ENCODE results near the gene OLIG1. TPM values are rescaled to one million over a fixed set of nuclear protein-coding genes. Genes with fewer than 3 reads are reported as not detected.

OLIG1 gene, protein sequence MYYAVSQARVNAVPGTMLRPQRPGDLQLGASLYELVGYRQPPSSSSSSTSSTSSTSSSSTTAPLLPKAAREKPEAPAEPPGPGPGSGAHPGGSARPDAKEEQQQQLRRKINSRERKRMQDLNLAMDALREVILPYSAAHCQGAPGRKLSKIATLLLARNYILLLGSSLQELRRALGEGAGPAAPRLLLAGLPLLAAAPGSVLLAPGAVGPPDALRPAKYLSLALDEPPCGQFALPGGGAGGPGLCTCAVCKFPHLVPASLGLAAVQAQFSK
- not detected for total RNA-seq

DNA sequence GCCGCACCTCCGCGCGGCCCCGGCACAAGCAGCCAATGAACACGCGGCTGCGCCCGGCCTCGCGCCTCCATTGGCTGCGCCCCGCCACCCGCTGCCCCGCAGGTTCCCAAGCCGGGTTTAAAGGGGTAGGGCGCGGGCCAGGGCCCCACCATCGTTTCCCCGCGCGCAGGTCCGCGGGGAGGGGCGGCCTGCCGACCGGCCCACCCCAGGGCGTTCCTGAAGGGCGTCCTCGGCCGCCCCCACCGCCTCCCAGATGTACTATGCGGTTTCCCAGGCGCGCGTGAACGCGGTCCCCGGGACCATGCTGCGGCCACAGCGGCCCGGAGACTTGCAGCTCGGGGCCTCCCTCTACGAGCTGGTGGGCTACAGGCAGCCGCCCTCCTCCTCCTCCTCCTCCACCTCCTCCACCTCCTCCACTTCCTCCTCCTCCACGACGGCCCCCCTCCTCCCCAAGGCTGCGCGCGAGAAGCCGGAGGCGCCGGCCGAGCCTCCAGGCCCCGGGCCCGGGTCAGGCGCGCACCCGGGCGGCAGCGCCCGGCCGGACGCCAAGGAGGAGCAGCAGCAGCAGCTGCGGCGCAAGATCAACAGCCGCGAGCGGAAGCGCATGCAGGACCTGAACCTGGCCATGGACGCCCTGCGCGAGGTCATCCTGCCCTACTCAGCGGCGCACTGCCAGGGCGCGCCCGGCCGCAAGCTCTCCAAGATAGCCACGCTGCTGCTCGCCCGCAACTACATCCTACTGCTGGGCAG, at the start of gene OLIG1:
Gene OLIG1, plus strand, starts transcription at position 148 of the 750 bp plus-strand sequence. Its CDS starts 106 bp downstream, at position 254.
- DNase-seq (ENCODE audit: low spot score): no peak
- H3K4me1 ChIP-seq: peaks cover 0 to 26% of the 10 kb centered on the region in 2 donors
- TF ChIP-seq, protein P1, sequence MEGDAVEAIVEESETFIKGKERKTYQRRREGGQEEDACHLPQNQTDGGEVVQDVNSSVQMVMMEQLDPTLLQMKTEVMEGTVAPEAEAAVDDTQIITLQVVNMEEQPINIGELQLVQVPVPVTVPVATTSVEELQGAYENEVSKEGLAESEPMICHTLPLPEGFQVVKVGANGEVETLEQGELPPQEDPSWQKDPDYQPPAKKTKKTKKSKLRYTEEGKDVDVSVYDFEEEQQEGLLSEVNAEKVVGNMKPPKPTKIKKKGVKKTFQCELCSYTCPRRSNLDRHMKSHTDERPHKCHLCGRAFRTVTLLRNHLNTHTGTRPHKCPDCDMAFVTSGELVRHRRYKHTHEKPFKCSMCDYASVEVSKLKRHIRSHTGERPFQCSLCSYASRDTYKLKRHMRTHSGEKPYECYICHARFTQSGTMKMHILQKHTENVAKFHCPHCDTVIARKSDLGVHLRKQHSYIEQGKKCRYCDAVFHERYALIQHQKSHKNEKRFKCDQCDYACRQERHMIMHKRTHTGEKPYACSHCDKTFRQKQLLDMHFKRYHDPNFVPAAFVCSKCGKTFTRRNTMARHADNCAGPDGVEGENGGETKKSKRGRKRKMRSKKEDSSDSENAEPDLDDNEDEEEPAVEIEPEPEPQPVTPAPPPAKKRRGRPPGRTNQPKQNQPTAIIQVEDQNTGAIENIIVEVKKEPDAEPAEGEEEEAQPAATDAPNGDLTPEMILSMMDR (IDR thresholded peaks at IDR 0.05): no peak
- H3K27me3 ChIP-seq: peaks cover 16 to 19% of the 10 kb centered on the region in 2 donors
- no peak within 1 kb of the TSS for H3K27ac ChIP-seq
- H3K4me3 ChIP-seq: peak within 1 kb of the TSS; percentile 28 to 50
- peaks cover 0 to 5% of the 10 kb centered on the region in 2 donors for H3K9me3 ChIP-seq
- no peaks in the 10 kb centered on the region for H3K36me3 ChIP-seq

DNA sequence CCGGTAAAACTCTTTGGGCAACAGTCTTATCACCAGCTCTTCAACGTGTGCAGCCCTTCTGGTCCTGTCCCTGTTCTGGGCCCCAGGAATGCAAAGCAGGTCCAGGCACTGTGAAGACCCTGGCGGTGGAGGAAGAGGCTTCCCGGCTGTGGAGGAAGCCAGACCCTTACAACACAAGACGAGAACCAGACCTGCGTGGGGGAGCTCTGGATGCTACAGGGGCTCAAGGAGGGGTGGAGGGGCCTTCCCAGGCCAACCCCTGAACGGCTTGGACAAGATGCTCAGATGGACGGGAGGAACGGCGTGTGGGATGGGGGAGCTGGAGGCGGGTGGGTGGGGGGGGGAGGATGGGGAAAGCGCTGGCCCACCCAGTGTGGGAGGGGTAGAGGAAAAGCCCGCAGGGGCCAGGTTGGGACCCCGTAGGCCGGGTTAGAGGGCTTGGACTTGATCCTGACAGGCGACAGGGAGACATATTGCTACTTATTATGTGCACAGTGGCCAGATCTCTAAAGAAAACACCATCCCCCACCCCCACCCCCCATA, 49.3 kb upstream of the OLIG1 start:
- H3K4me3 ChIP-seq: no peak overlapping the region

DNA sequence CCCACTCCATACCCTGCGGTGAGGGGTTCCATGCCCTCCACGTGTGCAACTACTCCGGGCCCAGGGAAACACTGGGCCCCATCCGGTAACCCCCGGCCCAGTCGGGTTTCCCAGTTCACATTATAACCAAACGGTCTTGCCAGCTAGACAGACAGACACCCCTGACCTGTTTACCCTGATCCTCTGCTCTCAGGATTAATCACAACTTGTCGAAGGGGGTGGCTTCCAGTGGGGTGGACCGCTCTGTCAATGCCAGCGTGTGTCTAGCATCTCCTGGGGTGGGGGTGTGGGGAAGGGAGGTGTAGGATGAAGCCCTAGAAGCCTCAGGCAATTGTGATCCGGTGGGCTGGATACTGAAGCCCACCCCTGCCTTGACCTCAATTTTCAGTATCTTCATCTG, 48.8 kb upstream of the OLIG1 start:
- H3K27me3 ChIP-seq: peaks cover 36 to 61% of the 10 kb centered on the region in 2 donors
- H3K4me1 ChIP-seq: peaks cover 0 to 39% of the 10 kb centered on the region in 2 donors
- no peaks in the 10 kb centered on the region for H3K9me3 ChIP-seq
- no peak for DNase-seq (ENCODE audit: low spot score)
- TF ChIP-seq, protein P1 (IDR thresholded peaks at IDR 0.05): no peak
- H3K36me3 ChIP-seq: no peaks in the 10 kb centered on the region
- H3K4me3 ChIP-seq: no peak overlapping the region
- H3K27ac ChIP-seq: no peak overlapping the region

More for the DNA sequence above, 49.3 kb upstream of the OLIG1 start:
- TF ChIP-seq, protein P1 (IDR thresholded peaks at IDR 0.05): no peak
- no peak overlapping the region for H3K27ac ChIP-seq
- H3K4me1 ChIP-seq: peaks cover 0 to 34% of the 10 kb centered on the region in 2 donors
- no peaks in the 10 kb centered on the region for H3K9me3 ChIP-seq
- no peak for DNase-seq (ENCODE audit: low spot score)
- no peaks in the 10 kb centered on the region for H3K36me3 ChIP-seq
- peaks cover 31 to 57% of the 10 kb centered on the region in 2 donors for H3K27me3 ChIP-seq

DNA sequence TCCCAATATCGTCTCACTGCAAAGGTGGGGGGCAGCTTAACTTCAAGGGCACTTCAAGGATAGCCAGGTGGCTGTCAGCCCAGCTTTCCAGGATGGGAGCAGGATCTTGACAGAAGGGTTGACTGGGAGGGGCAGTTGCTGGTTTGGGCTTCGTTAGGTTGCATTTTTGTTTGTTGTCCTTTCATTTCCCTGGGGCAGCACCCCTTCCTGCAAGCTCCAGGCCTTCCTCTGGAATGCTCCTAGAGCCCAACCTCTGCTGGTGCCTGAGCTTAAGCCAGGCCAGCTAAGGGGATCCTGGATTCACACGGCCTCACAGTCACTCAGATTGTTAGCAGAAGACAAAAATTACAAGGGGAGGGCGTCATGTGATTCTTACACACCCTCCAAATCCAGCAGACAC, 48.3 kb upstream of the OLIG1 start:
- H3K27me3 ChIP-seq: peaks cover 40 to 66% of the 10 kb centered on the region in 2 donors
- H3K4me1 ChIP-seq: peaks cover 0 to 44% of the 10 kb centered on the region in 2 donors
- TF ChIP-seq, protein P1 (IDR thresholded peaks at IDR 0.05): no peak
- H3K4me3 ChIP-seq: no peak overlapping the region
- H3K9me3 ChIP-seq: no peaks in the 10 kb centered on the region
- no peaks in the 10 kb centered on the region for H3K36me3 ChIP-seq
- H3K27ac ChIP-seq: no peak overlapping the region
- no peak for DNase-seq (ENCODE audit: low spot score)

DNA sequence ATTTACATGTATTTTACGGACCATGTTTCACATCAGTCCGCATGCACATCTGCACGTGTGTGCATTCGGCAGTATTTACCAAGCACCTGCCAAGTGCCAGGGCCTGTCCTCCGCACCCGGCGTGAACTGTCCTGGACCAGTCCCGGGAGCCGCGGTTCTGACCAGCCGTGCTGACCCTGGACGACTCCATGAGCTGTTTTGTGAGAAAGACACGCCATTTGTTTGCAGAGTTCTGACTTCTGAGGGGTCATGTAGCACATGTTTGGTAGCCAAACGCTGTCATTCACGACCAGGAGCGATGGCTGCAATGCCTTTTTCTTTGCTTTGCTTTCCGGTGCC, 47.5 kb upstream of the OLIG1 start:
- no peaks in the 10 kb centered on the region for H3K36me3 ChIP-seq
- no peak for DNase-seq (ENCODE audit: low spot score)
- H3K27ac ChIP-seq: no peak overlapping the region
- peaks cover 0 to 51% of the 10 kb centered on the region in 2 donors for H3K4me1 ChIP-seq
- H3K9me3 ChIP-seq: no peaks in the 10 kb centered on the region
- peaks cover 40 to 74% of the 10 kb centered on the region in 2 donors for H3K27me3 ChIP-seq
- no peak overlapping the region for H3K4me3 ChIP-seq
- TF ChIP-seq, protein P1 (IDR thresholded peaks at IDR 0.05): no peak

All from right atrium auricular region (tissue), 2 donors.